Measurements from ENCODE around the gene MPC1. TPM values are rescaled to one million over a fixed set of nuclear protein-coding genes. Genes with fewer than 3 reads are reported as not detected.

MPC1 gene
- total RNA-seq = 55.9 TPM

DNA sequence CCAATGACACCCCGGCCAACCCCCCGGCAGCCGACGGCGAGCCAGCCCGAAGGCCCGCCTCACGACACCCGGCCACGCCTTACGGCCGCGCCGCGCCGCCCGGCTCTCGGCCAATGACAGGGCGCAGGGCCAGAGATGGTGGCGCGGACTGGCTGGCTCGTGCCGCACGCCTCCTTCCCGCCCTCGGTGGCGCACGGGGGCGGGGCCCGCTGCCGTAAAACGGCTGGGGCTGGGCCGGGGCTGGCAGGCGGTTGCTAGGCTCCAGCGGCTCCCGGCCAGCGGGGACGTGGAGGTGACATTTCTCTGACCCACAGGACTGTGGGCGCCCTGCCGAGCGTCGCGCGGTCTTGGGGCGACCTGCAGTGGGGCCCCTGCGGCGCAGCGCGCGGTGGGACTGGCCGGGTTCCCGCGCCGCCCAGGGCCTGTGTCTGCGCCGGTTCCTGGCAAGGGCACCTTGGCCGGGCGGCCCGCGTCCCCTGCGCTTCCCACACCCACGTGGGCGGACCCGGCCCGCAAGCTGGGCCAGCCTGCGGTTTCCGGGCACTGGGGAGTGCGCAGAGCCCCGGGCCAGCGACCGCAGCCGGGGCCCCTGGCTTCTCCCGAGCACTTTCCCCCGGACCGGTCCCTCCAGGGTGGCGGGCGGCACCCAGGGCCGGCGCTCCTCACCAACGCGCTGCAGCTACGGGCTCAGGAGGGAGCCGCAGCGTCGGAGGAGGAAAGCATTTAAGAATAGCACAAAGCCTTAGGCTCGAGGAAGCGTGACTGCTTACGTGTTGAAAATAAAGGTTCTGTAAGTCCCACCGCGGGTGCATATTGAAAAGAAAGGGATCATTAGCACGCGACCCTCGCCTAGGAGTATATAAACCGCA is at the start of gene MPC1:
TSS of gene MPC1 (minus strand) at position 8 of the 869 bp plus-strand sequence. CDS start 64 bp downstream, outside the sequence.
- peak; percentile 94 for DNase-seq

DNA sequence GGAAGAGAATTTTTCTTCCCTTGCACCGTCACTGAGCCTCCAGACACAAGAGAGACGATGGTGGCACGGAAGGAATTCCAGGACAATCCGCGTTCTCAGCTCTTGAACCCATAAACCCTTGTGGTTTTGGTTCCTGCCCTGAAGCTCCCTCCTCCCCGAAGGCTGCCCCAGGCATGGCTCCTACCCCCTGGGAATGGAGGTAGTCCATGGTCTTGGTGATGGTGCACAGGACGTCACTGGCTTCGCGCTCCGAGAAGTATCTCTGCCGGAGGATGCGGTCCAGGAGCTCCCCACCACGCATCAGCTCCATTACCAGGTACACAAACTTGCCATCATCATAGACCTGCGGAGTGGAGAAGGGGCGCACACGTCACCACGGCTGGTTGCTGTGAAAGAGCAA is 47.5 kb upstream of the MPC1 start:
- no peak for DNase-seq

DNA sequence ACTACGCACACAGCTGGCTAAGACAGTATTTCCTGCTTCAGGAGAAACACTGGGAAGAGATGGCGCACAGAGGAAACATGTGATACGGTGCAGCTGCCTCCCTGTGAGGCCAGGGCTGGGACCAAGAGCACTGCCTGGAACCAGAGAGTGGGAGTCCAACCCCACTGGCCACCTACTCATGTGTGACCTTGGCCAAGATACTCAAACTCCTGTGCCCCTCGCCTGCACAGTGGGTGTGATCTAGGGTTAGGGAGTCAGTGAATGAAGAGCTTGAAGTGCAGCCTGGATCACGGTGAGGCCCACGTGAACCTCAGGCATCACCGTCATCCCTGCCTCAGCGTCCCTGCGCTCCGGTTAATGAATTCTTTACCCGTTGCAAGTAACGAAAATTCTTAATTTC is 41.7 kb upstream of the MPC1 start:
- DNase-seq = no peak

DNA sequence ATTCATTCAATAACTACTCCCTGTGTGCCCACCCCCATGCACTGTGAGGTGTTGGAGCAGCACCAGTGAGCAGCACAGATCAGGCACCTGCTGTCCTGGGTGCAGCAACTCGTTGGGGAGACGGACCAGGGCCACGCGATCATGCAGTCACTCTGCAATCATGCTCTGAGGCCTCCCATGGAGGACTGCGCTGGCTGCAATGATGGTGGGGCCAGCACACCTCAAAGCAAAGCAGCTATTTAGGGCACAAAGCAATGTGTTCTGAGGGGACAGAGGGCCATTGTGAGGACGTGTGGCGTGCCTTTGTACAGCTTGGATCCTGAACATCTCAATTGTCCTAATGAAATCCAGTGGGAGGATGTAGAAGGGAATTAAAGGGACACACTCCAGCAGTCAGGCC is 41.0 kb upstream of the MPC1 start:
- DNase-seq = no peak

DNA sequence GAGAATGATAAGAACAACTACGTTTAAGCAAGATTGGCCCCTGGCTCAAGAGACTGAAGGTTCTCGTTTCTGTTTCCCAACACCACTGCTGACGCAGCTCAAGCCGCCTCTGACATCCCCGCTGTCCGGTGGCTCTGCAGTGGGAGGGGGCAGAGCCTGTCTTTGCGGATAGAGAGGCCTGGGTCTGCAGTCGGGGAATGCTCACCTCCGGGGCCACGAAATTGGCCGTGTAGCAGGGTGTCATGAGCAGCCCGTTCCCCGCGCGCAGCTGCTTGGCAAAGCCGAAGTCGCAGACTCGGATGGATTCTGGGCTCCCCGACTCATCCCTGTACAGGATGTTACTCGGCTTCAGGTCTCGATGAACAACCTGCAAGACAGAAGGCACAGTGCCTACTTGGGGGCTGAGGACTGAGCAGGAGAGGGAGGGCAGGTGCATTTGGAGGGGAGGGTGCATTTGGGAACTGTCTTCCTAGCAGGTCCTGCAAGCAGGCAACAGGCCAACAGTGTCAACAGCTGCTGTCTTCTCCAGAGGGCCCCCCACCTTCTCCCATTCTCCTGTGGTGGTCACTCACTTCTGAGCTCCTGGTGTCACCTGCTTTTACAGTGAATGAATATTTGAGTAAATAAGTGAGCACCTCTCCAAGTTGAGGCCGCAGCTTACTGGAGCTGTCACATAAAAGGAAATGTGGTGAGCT is 40.5 kb upstream of the MPC1 start:
- no peak for DNase-seq

DNA sequence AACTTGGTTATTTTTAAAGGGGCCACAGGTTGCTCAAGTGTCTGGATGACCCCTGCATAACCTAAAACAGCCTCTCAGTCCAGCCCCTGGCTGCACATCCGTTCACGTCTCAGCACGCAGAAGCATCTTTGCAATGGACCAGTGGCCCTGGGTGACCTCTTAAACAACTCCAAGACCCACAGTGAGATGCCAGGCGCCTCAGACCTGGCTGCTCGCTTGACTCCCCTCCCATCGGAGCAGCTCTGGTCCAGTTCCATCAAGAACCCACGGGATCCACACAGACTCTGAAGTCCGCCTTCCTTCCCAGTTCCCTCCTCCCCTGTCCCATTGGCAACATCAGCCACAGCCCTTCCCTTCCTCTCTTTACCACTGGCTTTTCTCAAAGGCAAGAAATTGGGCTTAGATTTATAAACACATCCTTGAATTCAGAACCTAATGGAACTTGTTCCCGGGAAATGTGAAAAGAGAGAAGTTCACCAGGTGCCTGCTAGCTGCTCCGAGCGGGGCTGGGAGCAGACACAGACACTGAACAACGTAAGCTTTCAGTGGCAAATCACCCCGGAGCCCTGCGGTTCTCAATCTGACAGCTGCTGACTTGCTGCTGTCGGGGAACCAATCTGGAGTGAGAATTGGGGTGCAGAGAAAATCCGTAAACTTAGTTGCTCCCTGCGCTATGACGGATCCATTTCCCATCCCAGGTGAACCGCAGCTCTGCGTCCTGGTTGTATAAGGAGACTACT is 39.6 kb upstream of the MPC1 start:
- DNase-seq = no peak

DNA sequence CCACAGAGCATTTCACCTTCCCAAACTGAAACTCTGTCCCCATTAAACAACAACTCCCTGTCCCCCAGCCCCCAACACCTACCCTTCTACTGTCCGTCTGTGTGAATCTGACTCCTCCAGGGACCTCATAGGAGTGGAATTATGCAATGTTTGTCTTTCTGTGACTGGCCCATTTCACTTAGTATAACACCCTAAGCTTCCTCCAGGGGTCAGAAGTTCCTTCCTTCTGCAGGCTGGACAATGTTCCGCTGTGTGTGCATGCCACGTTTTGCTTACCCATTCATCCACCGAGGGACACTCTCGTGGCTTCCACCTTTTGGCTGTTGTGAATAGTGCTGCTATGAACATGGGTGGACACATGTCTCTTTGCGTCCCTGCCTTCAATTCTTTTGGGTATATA is 37.6 kb upstream of the MPC1 start:
- DNase-seq = no peak

DNA sequence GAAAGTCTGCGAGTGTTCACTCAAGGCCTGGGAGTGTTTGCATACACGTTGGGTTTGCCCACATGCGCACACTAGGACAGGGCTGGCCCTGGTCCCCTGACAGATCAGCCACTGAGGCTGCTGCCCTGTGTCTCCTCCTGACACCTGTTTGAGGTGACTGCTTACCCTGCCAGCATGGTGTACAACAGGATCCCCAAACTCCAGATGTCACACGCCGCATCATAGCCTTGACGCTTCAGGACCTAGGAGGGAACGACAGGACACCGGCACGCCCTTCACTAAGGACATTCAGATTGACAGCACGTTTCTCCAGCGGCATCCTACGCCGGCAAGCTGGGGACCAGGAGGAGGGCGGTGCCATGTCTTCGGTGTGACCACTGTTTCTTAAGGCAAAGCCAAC is 37.0 kb upstream of the MPC1 start:
- DNase-seq = no peak

DNA sequence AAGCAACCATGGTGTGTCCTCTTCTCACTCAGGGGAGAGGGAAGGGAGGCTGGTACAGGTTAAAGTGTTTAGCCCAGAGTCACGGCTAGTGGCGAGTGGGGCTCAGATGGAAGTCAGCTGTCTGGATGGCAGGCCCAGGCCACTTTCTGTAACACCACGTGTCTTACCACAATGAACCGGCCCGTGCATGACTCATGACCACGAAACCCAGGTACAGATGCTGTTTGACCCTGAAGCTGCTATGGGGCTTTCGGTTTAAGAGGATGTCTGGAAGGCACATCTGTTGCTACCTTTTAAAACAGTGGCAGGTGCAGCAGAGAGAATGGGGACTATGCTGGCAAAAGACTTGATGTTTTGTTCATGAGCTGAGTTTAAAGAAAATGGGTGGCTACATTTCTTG is 36.5 kb upstream of the MPC1 start:
- DNase-seq = no peak

DNA sequence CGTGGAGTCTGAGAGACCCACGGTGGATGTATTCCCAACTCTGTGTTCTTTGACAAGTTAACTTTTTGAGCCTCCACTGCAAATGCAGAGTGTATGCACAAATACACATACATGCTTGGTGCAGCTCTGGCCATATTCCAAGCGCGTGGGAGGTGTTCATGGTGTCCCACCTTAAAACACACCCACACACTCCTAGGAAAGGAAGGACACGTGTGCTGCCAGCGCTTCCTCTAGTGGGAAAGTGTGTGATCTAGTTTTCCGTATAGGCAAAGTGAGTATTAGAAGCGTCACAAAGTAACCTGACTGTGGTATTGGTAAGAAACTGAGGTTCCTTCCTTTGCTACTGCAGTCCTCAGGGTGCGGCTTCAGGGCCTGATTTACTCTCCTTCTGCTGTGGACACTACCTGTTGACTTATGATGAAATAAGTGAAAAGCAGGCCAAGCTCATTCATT is 36.0 kb upstream of the MPC1 start:
- no peak for DNase-seq

DNA sequence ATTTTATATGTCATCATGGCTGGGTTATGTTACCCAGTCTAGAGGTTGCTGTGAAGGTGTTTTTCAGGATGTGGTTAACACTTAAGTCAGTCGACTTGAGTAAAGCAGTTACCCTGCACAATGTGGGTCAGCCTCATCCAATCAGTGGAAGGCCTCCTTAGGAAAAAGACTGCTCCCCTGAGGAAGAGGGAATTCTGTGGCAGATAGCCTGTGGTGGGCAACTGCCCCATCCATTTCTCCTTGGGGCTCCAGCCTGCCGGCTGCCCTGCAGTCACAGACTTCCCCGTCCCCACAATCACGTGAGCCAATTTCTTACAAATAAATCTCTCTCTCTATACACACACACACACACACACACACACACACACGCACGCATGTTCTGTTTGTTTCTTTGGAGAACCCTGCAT is 34.5 kb upstream of the MPC1 start:
- no peak for DNase-seq

DNA sequence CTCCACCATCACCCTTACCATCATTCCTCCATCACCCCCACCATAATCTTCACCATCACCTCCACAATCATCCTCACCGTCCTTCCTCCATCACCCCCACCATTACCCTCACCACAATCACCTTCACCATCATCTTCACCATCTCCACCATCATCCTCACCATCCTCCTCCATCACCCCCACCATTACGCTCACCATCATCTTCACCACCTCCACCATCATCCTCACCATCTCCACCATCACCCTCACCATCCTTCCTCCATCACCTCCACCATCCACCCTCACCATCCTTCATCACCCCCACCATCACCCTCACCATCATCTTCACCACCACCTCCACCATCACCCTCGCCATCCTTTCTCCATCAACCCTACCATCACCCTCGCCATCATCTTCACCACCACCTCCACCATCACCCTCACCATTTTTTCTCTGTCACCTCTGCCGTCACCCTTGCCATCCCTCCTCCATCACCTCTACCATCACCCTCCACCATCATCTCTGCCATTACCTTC is 33.1 kb upstream of the MPC1 start:
- DNase-seq = no peak

DNA sequence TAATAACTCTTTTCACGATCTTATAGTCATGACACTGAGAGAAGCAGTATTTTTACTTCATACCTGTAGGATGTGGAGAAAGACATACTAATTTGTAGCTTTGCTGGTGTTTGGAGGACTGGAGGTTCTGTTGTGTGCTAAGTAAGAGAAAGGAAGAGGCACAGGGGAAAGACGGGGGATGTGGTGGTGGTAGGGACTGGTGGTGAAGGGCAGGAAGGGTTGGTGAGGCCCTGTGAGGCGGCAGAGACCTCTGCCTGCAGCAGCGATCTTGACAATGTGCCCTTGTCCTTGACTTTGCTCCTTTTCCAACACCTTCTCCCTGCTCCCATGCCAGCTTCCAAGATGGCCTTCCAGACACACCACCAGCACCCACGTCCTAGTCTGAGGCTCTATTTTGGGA is 32.6 kb upstream of the MPC1 start:
- DNase-seq = no peak

DNA sequence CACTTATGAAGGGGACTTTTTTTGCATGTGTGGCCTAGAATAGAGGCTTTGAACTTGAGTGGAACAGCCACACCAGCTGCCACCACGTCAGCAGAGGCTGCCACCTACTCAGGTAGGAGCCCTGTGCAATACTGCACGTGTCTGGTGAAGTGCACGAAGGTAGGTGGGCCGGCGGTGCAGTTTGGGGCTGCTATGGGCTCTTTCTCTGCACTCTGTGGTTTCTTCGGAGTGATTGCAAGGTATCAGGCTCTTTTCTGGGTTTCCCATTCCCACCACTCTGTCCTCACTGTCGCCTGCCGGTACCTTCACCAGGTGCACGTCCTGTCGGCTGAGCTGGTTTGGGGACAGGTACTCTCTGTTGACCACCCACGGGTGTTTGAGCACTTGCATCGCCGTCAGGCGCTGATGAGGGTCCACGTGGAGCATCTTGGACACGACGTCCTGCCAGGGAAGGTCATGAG is 30.8 kb upstream of the MPC1 start:
- DNase-seq = no peak

DNA sequence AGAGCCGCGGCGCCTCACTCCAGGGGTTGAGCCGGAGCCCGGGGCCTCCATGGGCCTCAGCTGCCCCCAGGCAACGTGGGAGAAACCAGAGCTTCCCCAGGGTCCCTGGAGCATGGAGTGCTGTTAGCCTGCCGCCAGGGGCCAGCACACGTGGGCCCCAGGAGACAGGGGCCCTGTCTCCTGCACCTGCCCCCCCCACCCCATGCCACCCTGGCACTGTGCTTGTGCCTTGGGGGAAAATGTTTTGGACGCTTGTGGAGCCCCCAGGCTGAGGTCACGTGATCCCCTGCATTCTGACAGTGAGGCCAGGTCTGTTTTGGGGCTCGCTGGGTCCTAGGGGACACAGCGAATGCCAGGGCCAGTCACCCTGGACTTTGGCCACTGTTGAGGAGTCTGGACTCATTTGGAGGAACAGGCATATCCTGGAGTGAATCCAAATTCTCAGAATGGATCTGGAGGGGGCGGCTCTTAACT is 30.2 kb upstream of the MPC1 start:
- DNase-seq = no peak

DNA sequence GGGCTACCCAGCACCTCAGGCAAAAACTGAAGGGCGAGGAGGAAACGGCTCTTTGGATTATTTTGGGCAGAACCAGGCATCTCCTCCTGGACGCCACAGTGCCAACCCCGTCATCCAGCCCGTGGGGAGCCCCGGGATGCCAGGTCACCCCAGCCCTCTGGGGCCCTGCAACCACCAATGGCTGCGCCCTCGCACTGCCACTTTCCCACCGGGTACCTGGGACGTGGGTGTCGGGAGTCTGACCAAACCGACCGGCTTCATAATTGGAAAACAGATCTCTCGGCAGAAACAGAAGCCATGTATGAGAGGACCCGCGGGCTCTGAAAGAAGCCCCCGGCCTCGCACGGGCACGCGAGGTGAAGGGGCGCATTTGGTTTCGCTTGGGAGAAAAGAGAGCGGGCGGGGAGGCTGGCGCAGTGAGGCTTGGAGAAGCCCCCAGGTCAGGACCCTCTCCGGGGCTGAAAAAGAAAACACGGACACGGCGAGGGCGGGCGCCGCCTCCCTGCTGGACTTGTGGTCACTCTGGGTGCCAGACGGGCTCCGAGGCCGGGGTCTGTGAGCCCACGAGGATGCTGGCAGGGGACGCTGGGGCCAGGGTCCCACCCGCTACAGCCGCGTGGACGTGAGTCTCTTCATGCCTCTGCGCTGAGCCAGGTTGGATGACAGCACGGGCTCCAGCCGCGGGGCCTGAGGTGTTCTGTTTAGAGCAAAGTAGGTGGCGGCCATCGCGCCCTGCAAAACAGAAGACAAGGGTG is 29.6 kb upstream of the MPC1 start:
- DNase-seq = no peak

DNA sequence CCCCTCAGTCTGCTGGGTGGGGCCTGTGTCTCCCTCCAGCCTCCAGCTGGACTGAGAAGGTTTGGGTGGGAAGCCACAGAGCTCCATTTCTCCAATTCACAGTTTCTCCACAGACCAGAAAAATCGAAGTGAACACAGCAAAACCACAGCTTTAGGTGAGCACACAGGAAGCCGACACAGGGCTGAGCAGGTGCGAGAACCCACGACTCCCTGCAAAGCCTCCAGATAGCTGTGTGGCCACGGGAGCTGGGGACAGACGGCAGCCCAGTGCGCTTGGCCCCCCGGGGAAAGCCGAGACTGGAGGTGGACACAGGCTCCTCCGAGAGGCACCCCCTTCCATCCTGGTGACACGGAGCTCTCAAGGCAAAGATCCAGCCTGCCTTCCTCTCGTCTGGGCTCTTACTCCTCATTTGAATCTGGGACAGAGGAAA is 29.0 kb upstream of the MPC1 start:
- no peak for DNase-seq

DNA sequence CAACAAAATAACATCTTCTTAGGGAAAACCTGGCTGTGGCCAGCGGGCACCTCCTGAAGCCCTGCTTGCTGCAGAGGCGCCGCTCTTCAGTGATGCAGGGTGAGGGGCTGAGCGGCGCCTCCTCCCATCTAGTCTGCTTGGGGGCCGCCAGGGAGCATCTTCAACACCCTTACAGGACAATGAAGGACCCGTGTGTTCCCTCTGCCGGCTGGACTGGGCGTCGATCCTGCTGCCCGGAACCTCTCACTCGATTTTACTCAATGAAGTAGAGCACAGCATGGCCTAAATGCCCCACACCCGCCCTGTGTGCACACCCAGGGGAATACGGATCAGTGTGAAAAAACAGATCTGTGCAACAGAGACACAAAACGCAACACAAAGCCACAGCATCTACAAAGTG is 28.5 kb upstream of the MPC1 start:
- DNase-seq = no peak

DNA sequence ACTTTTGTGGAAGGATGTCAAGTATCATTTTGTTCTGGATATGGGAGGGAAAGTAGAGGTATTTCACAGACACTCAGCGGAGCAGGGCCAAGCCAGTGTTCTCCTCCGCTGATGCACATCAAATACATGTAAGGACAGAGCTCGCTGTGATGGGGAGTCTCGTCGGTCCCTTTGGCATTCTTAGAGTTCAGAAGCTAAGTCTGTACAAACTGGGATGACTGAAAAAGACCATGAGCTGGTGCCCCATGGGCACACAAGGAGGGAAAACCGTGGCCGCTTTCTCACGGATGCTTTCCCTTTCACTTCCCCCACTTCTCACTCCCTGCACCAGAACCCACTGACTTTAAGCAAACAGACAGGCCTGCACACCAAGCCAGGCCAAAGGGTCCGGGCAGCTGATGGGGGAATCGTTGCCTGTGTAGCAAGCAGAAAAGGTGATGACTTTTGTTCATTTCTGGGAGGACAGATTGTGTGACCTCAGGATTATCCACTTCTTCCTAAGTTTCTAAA is 27.7 kb upstream of the MPC1 start:
- DNase-seq = no peak

DNA sequence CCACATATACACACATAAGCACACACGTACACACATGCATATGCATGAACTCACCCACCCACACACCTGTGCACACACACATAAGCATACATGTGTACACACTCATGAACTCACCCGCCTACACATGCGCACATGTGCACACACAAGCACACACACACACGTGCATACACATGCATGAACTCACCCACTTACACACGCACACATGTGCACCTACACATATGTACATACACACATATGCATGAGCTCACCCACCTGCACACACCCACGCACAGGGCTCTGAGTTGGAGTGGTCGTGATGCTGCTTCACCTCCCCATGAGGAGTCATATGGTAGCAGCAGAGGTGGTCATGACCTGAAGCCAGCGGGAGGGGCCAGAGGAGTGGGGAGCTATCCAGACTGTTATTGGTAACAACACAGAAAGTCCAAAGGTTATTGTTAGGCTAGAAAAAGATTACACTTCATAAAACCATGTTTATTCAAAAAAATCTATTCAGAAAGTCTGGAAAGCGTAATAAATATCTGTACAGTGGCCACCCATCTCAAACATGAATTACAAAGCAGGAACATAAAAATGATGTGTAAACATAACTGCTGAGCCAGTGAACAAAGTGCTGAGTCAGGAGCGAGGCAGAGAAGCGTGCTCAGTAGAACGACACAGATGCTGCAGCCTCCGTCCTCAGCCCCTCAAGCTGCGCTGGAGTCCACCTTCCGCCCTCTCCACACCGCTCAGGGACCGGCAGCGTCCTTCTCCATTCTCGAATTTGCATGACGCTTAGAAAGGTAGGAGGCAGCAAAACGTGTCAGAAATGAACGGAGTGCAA is 26.4 kb upstream of the MPC1 start:
- no peak for DNase-seq

DNA sequence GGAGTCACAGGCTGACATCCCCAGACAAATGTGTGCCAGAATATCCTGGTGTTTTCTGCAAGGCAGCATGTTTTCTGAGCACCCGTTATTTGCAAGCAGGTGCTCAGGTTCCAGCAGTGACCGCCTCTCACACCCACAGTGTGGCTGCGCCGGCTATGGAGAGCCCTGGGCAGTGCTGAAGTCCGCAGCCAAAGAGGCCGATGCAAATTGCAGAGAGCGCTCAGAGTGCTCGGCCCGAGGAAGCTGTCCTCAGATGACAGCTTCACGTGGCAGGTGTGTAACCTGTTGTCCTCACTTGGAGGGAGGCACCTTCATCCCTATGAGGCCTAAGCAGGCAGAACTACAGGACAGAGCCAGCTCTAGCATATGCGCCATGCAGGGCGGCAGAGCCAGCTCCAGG is 23.5 kb upstream of the MPC1 start:
- no peak for DNase-seq

Measured in skin of body (tissue), 2 donors.